CD14-positive monocyte (primary cell): ENCODE results near the gene RHOBTB3. TPM values are rescaled to one million over a fixed set of nuclear protein-coding genes. Genes with fewer than 3 reads are reported as not detected.

ENCODE experiments used
- DNase-seq, 3 donors: peaks; one replicate each; pipeline ENCODE4 v3.0.0-alpha.2; 2011 to 2022
- H2AFZ ChIP-seq: 2 replicates; pipeline ENCODE4 v1.6.0; 2012; ENCODE audit warnings: mild to moderate bottlenecking, low read depth, low read length, inconsistent platforms; ENCODE audit not compliant: insufficient read depth, poor library complexity, severe bottlenecking
- H3K27ac ChIP-seq, 2 donors: 1 replicate in 1 of 2; 2 replicates in 1 of 2; pipeline ENCODE4 v1.5.1; 2012 to 2013; ENCODE audit warnings: low read length in 2 of 2, control low read depth in 1 of 2, inconsistent platforms in 1 of 2, low read depth in 1 of 2, mild to moderate bottlenecking in 1 of 2
- H3K27me3 ChIP-seq, 2 donors: one replicate each; pipeline versions ENCODE4 v1.6.0 to v1.6.1; 2011 to 2013; ENCODE audit warnings: low read length in 2 of 2; ENCODE audit not compliant: control insufficient read depth in 2 of 2, insufficient read depth in 2 of 2
- H3K36me3 ChIP-seq, 2 donors: replicated peaks in 1 of 2; 1 replicate in 1 of 2; 2 replicates in 1 of 2; pipeline versions ENCODE4 v1.5.1 to v1.6.1; 2012 to 2013; ENCODE audit warnings: low read length in 2 of 2, control low read depth in 1 of 2, inconsistent platforms in 1 of 2, mild to moderate bottlenecking in 1 of 2; ENCODE audit not compliant: insufficient read depth in 2 of 2, control insufficient read depth in 1 of 2
- H3K4me1 ChIP-seq, 2 donors: 1 replicate in 1 of 2; 2 replicates in 1 of 2; pipeline versions ENCODE4 v1.5.1 to v1.6.1; 2012 to 2013; ENCODE audit warnings: low read length in 2 of 2, control low read depth in 1 of 2, inconsistent platforms in 1 of 2, mild to moderate bottlenecking in 1 of 2, moderate library complexity in 1 of 2; ENCODE audit not compliant: insufficient read depth in 2 of 2, control insufficient read depth in 1 of 2
- H3K4me2 ChIP-seq: replicated peaks from 2 replicates; pipeline ENCODE3; 2012; ENCODE audit warnings: low read length, moderate library complexity, mild to moderate bottlenecking; ENCODE audit not compliant: poor library complexity, severe bottlenecking; ENCODE audit errors: extremely low read depth
- H3K4me3 ChIP-seq, 3 experiments: fragments of 200-600 bp in 1 of 3; sonication (generic) in 1 of 3; replicated peaks in 1 of 3; 1 replicate in 2 of 3; 2 replicates in 1 of 3; pipeline ENCODE4 v1.5.1; 2011 to 2013; ENCODE audit warnings: low read length in 3 of 3, mild to moderate bottlenecking in 3 of 3, control low read depth in 2 of 3, low read depth in 2 of 3, inconsistent platforms in 1 of 3, moderate library complexity in 1 of 3
- H3K79me2 ChIP-seq: 2 replicates; pipeline ENCODE4 v1.6.0; 2012; ENCODE audit warnings: mild to moderate bottlenecking, control low read depth, inconsistent platforms, low read length, moderate library complexity; ENCODE audit not compliant: insufficient read depth
- H3K9ac ChIP-seq: 2 replicates; pipeline ENCODE4 v1.6.0; 2017; ENCODE audit warnings: low read length, mild to moderate bottlenecking; ENCODE audit not compliant: insufficient read depth, poor library complexity, severe bottlenecking
- H3K9me3 ChIP-seq, 2 donors: replicated peaks in 1 of 2; 1 replicate in 1 of 2; 2 replicates in 1 of 2; pipeline versions ENCODE4 v1.5.1 to v1.6.1; 2012 to 2013; ENCODE audit warnings: low read length in 2 of 2, control low read depth in 1 of 2; ENCODE audit not compliant: control insufficient read depth in 1 of 2, insufficient read depth in 1 of 2
- H4K20me1 ChIP-seq: 2 replicates; pipeline ENCODE4 v1.6.0; 2012; ENCODE audit warnings: mild to moderate bottlenecking, low read length, control low read depth, moderate library complexity; ENCODE audit not compliant: insufficient read depth
- H3K27ac Mint-ChIP-seq, 7 donors: one replicate each; pipeline ENCODE4 v1.8.0; 2020; ENCODE audit warnings: mild to moderate bottlenecking in 7 of 7, mixed read lengths in 7 of 7, moderate library complexity in 6 of 7, inconsistent platforms in 2 of 7
- H3K27me3 Mint-ChIP-seq, 3 donors: one replicate each; pipeline ENCODE4 v1.8.0; 2021 to 2022; ENCODE audit warnings: low read depth in 3 of 3, mild to moderate bottlenecking in 3 of 3, mixed read lengths in 3 of 3, moderate library complexity in 3 of 3, inconsistent platforms in 1 of 3
- H3K36me3 Mint-ChIP-seq, 2 donors: one replicate each; pipeline ENCODE4 v1.8.0; 2020; ENCODE audit warnings: mixed read lengths in 2 of 2, inconsistent platforms in 1 of 2, mild to moderate bottlenecking in 1 of 2
- H3K4me1 Mint-ChIP-seq: one replicate; pipeline ENCODE4 v1.8.0; 2020; ENCODE audit warnings: mild to moderate bottlenecking, mixed read lengths
- H3K4me3 Mint-ChIP-seq, 2 donors: one replicate each; pipeline ENCODE4 v1.8.0; 2020; ENCODE audit warnings: mild to moderate bottlenecking in 2 of 2, mixed read lengths in 2 of 2, moderate library complexity in 1 of 2
- H3K9me3 Mint-ChIP-seq, 7 donors: one replicate each; pipeline ENCODE4 v1.8.0; 2020 to 2022; ENCODE audit warnings: mixed read lengths in 7 of 7, mild to moderate bottlenecking in 6 of 7, moderate library complexity in 6 of 7, inconsistent platforms in 2 of 7
- CTCF ChIP-seq: fragments of 200-600 bp; IDR thresholded peaks from one replicate; pipeline ENCODE4 v1.8.0; 2022; ENCODE audit warnings: antibody characterized with exemption, mild to moderate bottlenecking
- WGBS: methylation state at CpG from one replicate; pipeline ENCODE4 v1.1.5; 2013; ENCODE audit warnings: missing lambda C conversion rate; ENCODE audit not compliant: insufficient coverage; 5-methylcytosine and 5-hydroxymethylcytosine counted together
- intact Hi-C, 2 donors: fragments of 100-400 bp; cut with micrococcal nuclease; formaldehyde crosslinking; loops; one replicate each; pipeline versions ENCODE4 v1.15.0 to v1.15.1; 2023
- polyA plus RNA-seq, 3 donors: library from polyadenylated mRNA; depleted of rRNA in 1 of 3; unstranded in 2 of 3; stranded (reverse) in 1 of 3; fragments of 300-500 nt in 2 of 3; fragments of >200 nt in 1 of 3; fragmentation: Illumina TruSeq in 2 of 3; gene quantifications; 1 replicate in 2 of 3; 2 replicates in 1 of 3; pipeline ENCODE4 v1.2.3, GENCODE V29; 2012 to 2021

RHOBTB3 gene
- polyA plus RNA-seq, 3 donors, result 0.41 to 1.5 (median 0.63) TPM

- Histone ChIP-seq H3K4me1 (peaks cover 62 to 76% of the 10 kb centered on the region in 2 donors), H3K27me3 (no peaks in the 10 kb centered on the region), H3K9ac (no peak overlapping the region), H3K9me3 (no peaks in the 10 kb centered on the region), H3K4me2 (no peak overlapping the region), H3K27ac (peak overlapping the region in 1 of 2 donors; percentile 55), H3K36me3 (no peaks in the 10 kb centered on the region), H4K20me1 (peaks cover 20% of the 10 kb centered on the region), H2AFZ (no peak overlapping the region), H3K4me3 (no peak overlapping the region), H3K79me2 (peaks cover 26% of the 10 kb centered on the region)
- no peak for DNase-seq
- TF ChIP-seq CTCF, result no peak
- Mint-ChIP-seq H3K4me3 (no peak overlapping the region), H3K36me3 (no peaks in the 10 kb centered on the region), H3K9me3 (no peaks in the 10 kb centered on the region), H3K27me3 (peaks cover 0 to 2% (median 0%) of the 10 kb centered on the region in 3 donors), H3K27ac (peak overlapping the region; percentile 56 to 99 (median 98)), H3K4me1 (peaks cover 71% of the 10 kb centered on the region)
- WGBS, result 79% methylated on average over 3 of the region's 3 CpGs
- intact Hi-C loops, result loop anchor here in 1 of 2 donors (10.0 kb wide), 1 partner anchor 91 kb away; the partner anchor contains the start of gene RHOBTB3
Measured at GRCh38 chr5:95825495-95825894, 94.4 kb downstream of the RHOBTB3 start.

GRCh38 chr5:95826949-95827891, 96.1 kb downstream of the RHOBTB3 start:
- WGBS, result 54% methylated on average over 8 of the region's 10 CpGs
- peaks cover 3% of the 10 kb centered on the region for H4K20me1 ChIP-seq
- intact Hi-C loops, result loop anchor here in 1 of 2 donors (10.0 kb wide), 1 partner anchor 92 kb away; the partner anchor contains the start of gene RHOBTB3
- no peak overlapping the region for H2AFZ ChIP-seq
- H3K27me3 ChIP-seq, result no peaks in the 10 kb centered on the region
- H3K27ac Mint-ChIP-seq, result peak overlapping the region; percentile 79 to 88 (median 83)
- TF ChIP-seq CTCF, result no peak
- peaks cover 9% of the 10 kb centered on the region for H3K79me2 ChIP-seq
- H3K9ac ChIP-seq, result no peak overlapping the region
- H3K9me3 ChIP-seq, result no peaks in the 10 kb centered on the region
- peak; percentile 49 to 86 (median 81) for DNase-seq
- H3K4me3 Mint-ChIP-seq, result peak overlapping the region; percentile 51 to 72
- no peaks in the 10 kb centered on the region for H3K9me3 Mint-ChIP-seq
- peaks cover 0 to 2% (median 0%) of the 10 kb centered on the region in 3 donors for H3K27me3 Mint-ChIP-seq
- H3K4me1 Mint-ChIP-seq, result peaks cover 69% of the 10 kb centered on the region
- peak overlapping the region; percentile 50 to 55 for H3K27ac ChIP-seq
- H3K36me3 ChIP-seq, result no peaks in the 10 kb centered on the region
- H3K4me3 ChIP-seq, result peak overlapping the region in 1 of 3 experiments; percentile 45
- H3K4me1 ChIP-seq, result peaks cover 61 to 63% of the 10 kb centered on the region in 2 donors
- no peaks in the 10 kb centered on the region for H3K36me3 Mint-ChIP-seq
- H3K4me2 ChIP-seq, result peak overlapping the region; percentile 9
